ENCODE measurements around the gene DNAAF8. TPM values are rescaled to one million over a fixed set of nuclear protein-coding genes. Genes with fewer than 3 reads are reported as not detected.

Gene DNAAF8
- total and polyA plus RNA-seq, 4 donors, result 1.2 to 6.0 (median 4.7) TPM

- Histone ChIP-seq H3K27ac (ENCODE audit: low read depth, low read length) (no peak overlapping the region), H3K4me1 (ENCODE audit: control insufficient read depth, insufficient read depth, low read length) (no peaks in the 10 kb centered on the region), H3K4me3 (ENCODE audit: low read depth, low read length) (no peak overlapping the region), H3K27me3 (ENCODE audit: control insufficient read depth, insufficient read depth, low read length) (no peaks in the 10 kb centered on the region), H3K36me3 (ENCODE audit: control insufficient read depth, insufficient read depth, low read length) (no peaks in the 10 kb centered on the region), H3K9me3 (ENCODE audit: control insufficient read depth, insufficient read depth, low read length) (no peaks in the 10 kb centered on the region)
- no peak for DNase-seq (ENCODE audit: low read depth in 4 of 6, low spot score in 6 of 6)
- 95% methylated on average over 3 of the region's 8 CpGs for WGBS (ENCODE audit: insufficient coverage)
Measured at GRCh38 chr16:4787068-4787467, 52.7 kb downstream of the DNAAF8 start.

GRCh38 chr16:4787627-4788482 is 53.5 kb downstream of the DNAAF8 start, which contains the start of gene SEPTIN12:
Gene SEPTIN12, minus strand, starts transcription at chr16:4788345. Its CDS starts 700 bp downstream, at chr16:4787645.
- 68% methylated on average over 10 of the region's 14 CpGs for WGBS (ENCODE audit: insufficient coverage)
- H3K36me3 ChIP-seq (ENCODE audit: control insufficient read depth, insufficient read depth, low read length), result no peaks in the 10 kb centered on the region
- DNase-seq (ENCODE audit: low read depth in 4 of 6, low spot score in 6 of 6), result no peak
- no peak within 1 kb of the TSS for H3K27ac ChIP-seq (ENCODE audit: low read depth, low read length)
- no peaks in the 10 kb centered on the region for H3K4me1 ChIP-seq (ENCODE audit: control insufficient read depth, insufficient read depth, low read length)
- H3K27me3 ChIP-seq (ENCODE audit: control insufficient read depth, insufficient read depth, low read length), result no peaks in the 10 kb centered on the region
- H3K9me3 ChIP-seq (ENCODE audit: control insufficient read depth, insufficient read depth, low read length), result no peaks in the 10 kb centered on the region
- no peak within 1 kb of the TSS for H3K4me3 ChIP-seq (ENCODE audit: low read depth, low read length)

GRCh38 chr16:4788489-4788889 is 54.2 kb downstream of the DNAAF8 start:
- WGBS (ENCODE audit: insufficient coverage), result 82% methylated on average over 8 of the region's 9 CpGs
- no peak for DNase-seq (ENCODE audit: low read depth in 4 of 6, low spot score in 6 of 6)

DNA sequence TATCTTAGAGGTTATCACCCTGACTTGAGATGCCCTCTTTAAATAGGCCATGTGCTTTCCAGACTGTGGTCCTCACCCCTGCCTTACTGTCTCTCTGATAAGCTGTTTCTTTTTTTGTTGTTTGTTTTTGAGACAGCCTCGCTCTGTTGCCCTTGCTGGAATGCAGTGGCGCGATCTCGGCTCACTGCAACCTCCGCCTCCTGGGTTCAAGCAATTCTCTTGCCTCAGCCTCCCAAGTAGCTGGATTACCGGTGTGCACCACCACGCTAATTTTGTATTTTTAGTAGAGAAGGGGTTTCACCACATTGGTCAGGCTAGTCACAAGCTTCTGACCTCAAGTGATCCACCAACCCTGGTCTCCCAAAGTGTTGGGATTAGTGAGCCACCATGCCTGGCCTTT is 54.6 kb downstream of the DNAAF8 start:
- Histone ChIP-seq H3K36me3 (ENCODE audit: control insufficient read depth, insufficient read depth, low read length) (no peaks in the 10 kb centered on the region), H3K9me3 (ENCODE audit: control insufficient read depth, insufficient read depth, low read length) (no peaks in the 10 kb centered on the region), H3K4me1 (ENCODE audit: control insufficient read depth, insufficient read depth, low read length) (no peaks in the 10 kb centered on the region), H3K27ac (ENCODE audit: low read depth, low read length) (no peak overlapping the region), H3K27me3 (ENCODE audit: control insufficient read depth, insufficient read depth, low read length) (no peaks in the 10 kb centered on the region), H3K4me3 (ENCODE audit: low read depth, low read length) (no peak overlapping the region)
- DNase-seq (ENCODE audit: low read depth in 4 of 6, low spot score in 6 of 6), result no peak
- 86% methylated on average over 2 of the region's 7 CpGs for WGBS (ENCODE audit: insufficient coverage)

More at GRCh38 chr16:4788489-4788889, 54.2 kb downstream of the DNAAF8 start:
- H3K9me3 ChIP-seq (ENCODE audit: control insufficient read depth, insufficient read depth, low read length), result no peaks in the 10 kb centered on the region
- H3K36me3 ChIP-seq (ENCODE audit: control insufficient read depth, insufficient read depth, low read length), result no peaks in the 10 kb centered on the region
- H3K27me3 ChIP-seq (ENCODE audit: control insufficient read depth, insufficient read depth, low read length), result no peaks in the 10 kb centered on the region
- no peaks in the 10 kb centered on the region for H3K4me1 ChIP-seq (ENCODE audit: control insufficient read depth, insufficient read depth, low read length)
- no peak overlapping the region for H3K4me3 ChIP-seq (ENCODE audit: low read depth, low read length)
- H3K27ac ChIP-seq (ENCODE audit: low read depth, low read length), result no peak overlapping the region

DNA sequence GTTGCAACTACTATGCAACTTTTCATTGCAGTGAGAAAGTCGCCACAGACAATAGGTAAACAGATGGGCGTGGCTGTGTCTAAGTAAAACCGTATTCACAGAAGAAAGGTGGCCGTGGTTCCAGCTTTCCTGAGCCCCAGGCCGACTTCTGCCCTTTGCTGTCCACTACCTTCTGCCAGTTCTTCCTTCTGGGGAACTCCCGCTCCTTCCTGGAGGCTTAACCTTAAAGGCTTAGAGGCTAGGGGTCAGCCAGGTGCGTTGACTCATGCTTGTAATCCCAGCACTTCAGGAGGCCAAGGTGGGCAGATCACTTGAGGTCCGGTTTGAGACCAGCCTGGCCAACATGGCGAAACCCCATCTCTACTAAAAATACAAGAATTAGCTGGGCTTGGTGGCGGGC is 55.9 kb downstream of the DNAAF8 start:
- DNase-seq (ENCODE audit: low read depth in 4 of 6, low spot score in 6 of 6), result no peak
- peaks cover 6% of the 10 kb centered on the region for H3K36me3 ChIP-seq (ENCODE audit: control insufficient read depth, insufficient read depth, low read length)
- no peak overlapping the region for H3K4me3 ChIP-seq (ENCODE audit: low read depth, low read length)
- no peak overlapping the region for H3K27ac ChIP-seq (ENCODE audit: low read depth, low read length)
- WGBS (ENCODE audit: insufficient coverage), result 83% methylated on average over 9 of the region's 10 CpGs
- no peaks in the 10 kb centered on the region for H3K9me3 ChIP-seq (ENCODE audit: control insufficient read depth, insufficient read depth, low read length)
- H3K4me1 ChIP-seq (ENCODE audit: control insufficient read depth, insufficient read depth, low read length), result no peaks in the 10 kb centered on the region
- H3K27me3 ChIP-seq (ENCODE audit: control insufficient read depth, insufficient read depth, low read length), result no peaks in the 10 kb centered on the region

DNA sequence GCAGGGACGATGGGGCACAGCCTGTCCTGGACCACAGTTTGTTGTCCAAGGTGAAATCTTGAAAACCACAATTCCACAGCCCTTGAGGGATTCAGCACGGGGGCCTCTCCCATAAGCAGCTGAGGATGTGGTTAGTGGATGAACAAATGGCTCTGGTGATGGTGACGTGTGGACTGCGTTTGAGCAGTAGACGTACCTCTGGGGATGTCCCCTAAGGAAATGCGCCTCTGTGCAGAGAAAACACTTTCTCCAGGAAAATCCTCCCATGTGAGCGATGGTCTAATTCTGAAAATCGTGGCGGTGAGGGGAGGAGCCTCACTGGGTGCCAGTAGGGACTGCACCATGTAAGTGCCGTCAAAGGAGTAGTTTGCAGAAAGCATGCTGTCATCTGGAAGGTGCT is 56.5 kb downstream of the DNAAF8 start:
- no peaks in the 10 kb centered on the region for H3K4me1 ChIP-seq (ENCODE audit: control insufficient read depth, insufficient read depth, low read length)
- no peak overlapping the region for H3K27ac ChIP-seq (ENCODE audit: low read depth, low read length)
- H3K4me3 ChIP-seq (ENCODE audit: low read depth, low read length), result no peak overlapping the region
- H3K36me3 ChIP-seq (ENCODE audit: control insufficient read depth, insufficient read depth, low read length), result peaks cover 12% of the 10 kb centered on the region
- 83% methylated on average over 4 of the region's 10 CpGs for WGBS (ENCODE audit: insufficient coverage)
- H3K27me3 ChIP-seq (ENCODE audit: control insufficient read depth, insufficient read depth, low read length), result no peaks in the 10 kb centered on the region
- H3K9me3 ChIP-seq (ENCODE audit: control insufficient read depth, insufficient read depth, low read length), result no peaks in the 10 kb centered on the region
- peak in 1 of 6 donors; percentile 5 for DNase-seq (ENCODE audit: low read depth in 4 of 6, low spot score in 6 of 6)

GRCh38 chr16:4792951-4793513 is 58.7 kb downstream of the DNAAF8 start:
- H3K36me3 ChIP-seq (ENCODE audit: control insufficient read depth, insufficient read depth, low read length), result peaks cover 33% of the 10 kb centered on the region
- H3K9me3 ChIP-seq (ENCODE audit: control insufficient read depth, insufficient read depth, low read length), result no peaks in the 10 kb centered on the region
- no peaks in the 10 kb centered on the region for H3K4me1 ChIP-seq (ENCODE audit: control insufficient read depth, insufficient read depth, low read length)
- no peaks in the 10 kb centered on the region for H3K27me3 ChIP-seq (ENCODE audit: control insufficient read depth, insufficient read depth, low read length)
- no peak for DNase-seq (ENCODE audit: low read depth in 4 of 6, low spot score in 6 of 6)
- H3K27ac ChIP-seq (ENCODE audit: low read depth, low read length), result no peak overlapping the region
- no peak overlapping the region for H3K4me3 ChIP-seq (ENCODE audit: low read depth, low read length)
- 76% methylated on average over 3 of the region's 13 CpGs for WGBS (ENCODE audit: insufficient coverage)

DNA sequence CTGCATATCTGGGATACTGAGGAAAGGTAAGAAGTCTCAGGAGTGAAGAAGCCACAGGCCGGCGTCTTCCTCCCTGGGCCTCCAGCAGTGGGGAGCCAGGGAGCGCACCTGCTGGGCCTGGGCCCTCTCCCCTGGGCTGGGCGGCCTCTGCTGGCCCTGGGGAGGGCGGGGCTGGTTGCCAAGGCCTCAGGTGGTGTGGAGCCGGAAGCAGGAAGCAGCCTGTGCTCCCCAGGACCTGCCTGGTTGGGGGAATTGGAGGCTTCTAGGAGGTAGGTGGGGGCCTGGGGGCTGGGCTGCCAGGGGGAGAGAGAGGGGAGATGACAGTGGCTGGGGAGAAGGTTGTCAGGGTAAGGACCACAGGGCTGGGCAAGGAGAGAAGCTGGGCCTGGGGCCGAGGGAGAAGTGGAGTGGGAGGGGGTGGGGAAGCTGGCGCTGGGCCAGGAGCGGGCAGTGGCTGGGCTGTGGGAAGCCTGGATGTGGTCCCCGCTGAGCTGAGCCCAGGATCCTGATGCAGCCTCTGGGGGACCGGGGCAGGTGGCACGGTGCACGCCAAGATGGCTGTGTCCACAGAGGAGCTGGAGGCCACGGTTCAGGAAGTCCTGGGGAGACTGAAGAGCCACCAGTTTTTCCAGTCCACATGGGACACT is 61.0 kb downstream of the DNAAF8 start, which contains the start of gene SMIM22:
SMIM22 (plus strand) TSS at position 189 of the 647 bp plus-strand sequence; CDS start at position 555, 366 bp downstream.
- H3K9me3 ChIP-seq (ENCODE audit: control insufficient read depth, insufficient read depth, low read length), result no peaks in the 10 kb centered on the region
- no peaks in the 10 kb centered on the region for H3K27me3 ChIP-seq (ENCODE audit: control insufficient read depth, insufficient read depth, low read length)
- peaks cover 4% of the 10 kb centered on the region for H3K4me1 ChIP-seq (ENCODE audit: control insufficient read depth, insufficient read depth, low read length)
- peaks cover 56% of the 10 kb centered on the region for H3K36me3 ChIP-seq (ENCODE audit: control insufficient read depth, insufficient read depth, low read length)
- no peak within 1 kb of the TSS for H3K27ac ChIP-seq (ENCODE audit: low read depth, low read length)
- DNase-seq (ENCODE audit: low read depth in 4 of 6, low spot score in 6 of 6), result no peak
- 69% methylated on average over 14 of the region's 14 CpGs for WGBS (ENCODE audit: insufficient coverage)
- H3K4me3 ChIP-seq (ENCODE audit: low read depth, low read length), result no peak within 1 kb of the TSS

DNA sequence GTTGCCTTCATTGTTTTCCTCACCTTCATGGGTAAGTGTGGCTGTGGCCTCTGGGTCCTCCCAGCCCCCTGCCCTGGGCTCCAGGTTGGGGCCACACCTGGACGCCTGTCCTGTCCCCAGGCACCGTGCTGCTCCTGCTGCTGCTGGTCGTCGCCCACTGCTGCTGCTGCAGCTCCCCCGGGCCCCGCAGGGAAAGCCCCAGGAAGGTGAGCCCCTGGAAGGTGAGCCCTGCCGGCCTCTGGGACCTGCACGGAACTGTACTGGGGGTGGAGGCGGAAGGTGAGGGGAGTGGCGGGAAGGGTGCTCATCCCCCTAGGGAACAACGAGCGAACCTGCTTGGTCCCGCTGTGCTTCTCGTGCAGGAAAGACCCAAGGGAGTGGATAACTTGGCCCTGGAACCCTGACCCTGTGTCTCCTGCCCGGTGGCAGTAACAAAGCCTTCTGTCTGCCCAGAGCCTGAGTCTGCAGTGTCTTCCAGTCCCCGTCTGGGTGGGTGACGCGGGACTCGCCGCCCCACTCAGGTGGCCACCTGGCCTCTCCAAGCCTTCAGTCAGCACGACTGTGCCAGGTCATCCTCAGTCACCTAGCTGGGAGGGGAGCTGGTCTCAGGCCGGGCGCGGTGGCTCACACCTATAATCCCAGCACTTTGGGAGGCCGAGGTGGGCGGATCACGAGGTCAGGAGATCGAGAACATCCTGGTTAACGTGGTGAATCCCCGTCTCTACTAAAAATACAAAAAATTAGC is 61.7 kb downstream of the DNAAF8 start:
- no peak for DNase-seq (ENCODE audit: low read depth in 4 of 6, low spot score in 6 of 6)
- Histone ChIP-seq H3K27me3 (ENCODE audit: control insufficient read depth, insufficient read depth, low read length) (no peaks in the 10 kb centered on the region), H3K36me3 (ENCODE audit: control insufficient read depth, insufficient read depth, low read length) (peaks cover 63% of the 10 kb centered on the region), H3K27ac (ENCODE audit: low read depth, low read length) (no peak overlapping the region), H3K9me3 (ENCODE audit: control insufficient read depth, insufficient read depth, low read length) (no peaks in the 10 kb centered on the region), H3K4me1 (ENCODE audit: control insufficient read depth, insufficient read depth, low read length) (peaks cover 10% of the 10 kb centered on the region), H3K4me3 (ENCODE audit: low read depth, low read length) (no peak overlapping the region)
- WGBS (ENCODE audit: insufficient coverage), result 91% methylated on average over 26 of the region's 30 CpGs

All from spinal cord (tissue), 10 donors.